ENCODE data around the gene KLHL29. TPM values are rescaled to one million over a fixed set of nuclear protein-coding genes. Genes with fewer than 3 reads are reported as not detected.

The KLHL29 gene
- total and polyA plus RNA-seq, 10 of the 15 experiments (the other 5 are each of a cell fraction or from before 2014, with no cell fraction given): 1.4 to 19.5 (median 6.1) TPM

DNA sequence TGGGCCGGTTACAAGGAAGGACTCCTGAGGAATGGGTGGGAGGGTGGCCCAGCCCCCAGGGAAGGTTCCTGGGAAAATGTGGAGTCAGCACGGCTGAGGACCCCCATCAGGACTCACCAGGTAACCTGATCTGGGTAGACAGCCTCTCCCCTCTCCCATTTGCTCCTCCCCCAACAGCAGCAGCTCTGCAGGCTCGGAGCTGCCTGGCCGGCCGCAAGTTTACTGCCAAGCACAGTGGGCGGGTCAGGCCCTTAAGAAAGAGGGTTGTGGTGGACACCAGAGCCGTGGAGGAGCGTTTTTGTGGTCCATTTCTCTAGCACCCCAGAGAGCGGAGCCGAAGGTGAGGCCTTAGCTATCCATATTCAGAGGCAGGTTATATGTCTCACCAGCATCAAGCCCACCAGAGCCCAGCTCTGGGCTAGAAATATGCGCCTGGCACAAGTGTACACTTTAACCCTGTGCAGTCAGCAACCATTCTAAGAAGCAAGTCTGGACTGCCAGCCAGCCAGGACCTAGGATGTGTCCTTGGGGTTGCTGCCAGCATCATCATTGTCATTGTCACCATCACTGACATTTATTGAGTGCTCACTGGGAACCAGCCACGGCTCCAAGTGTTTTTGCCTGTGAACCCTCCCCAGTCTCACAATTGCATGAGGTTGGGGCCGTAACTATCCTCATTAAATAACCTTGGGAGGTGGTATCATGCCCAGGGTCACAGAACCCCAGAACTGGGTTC lies 190.1 kb downstream of the KLHL29 start:
- H3K9me3 ChIP-seq (replicated peaks; ENCODE audit: control insufficient read depth, insufficient read depth, low read length): no peaks in the 10 kb centered on the region
- no peak for FAIRE-seq
- no peaks in the 10 kb centered on the region for H3K79me2 ChIP-seq (ENCODE audit: control insufficient read depth, insufficient read depth, low read length)
- no peak overlapping the region for H3K4me2 ChIP-seq (ENCODE audit: control insufficient read depth, insufficient read depth)
- ATAC-seq: no peak
- no peaks in the 10 kb centered on the region for H3K27me3 ChIP-seq (replicated peaks in 1 of 2; ENCODE audit: control insufficient read depth in 2 of 2, insufficient read depth in 2 of 2, low read length in 1 of 2)
- H2AFZ ChIP-seq (ENCODE audit: control insufficient read depth, low read depth, low read length): no peak overlapping the region
- H3K4me3 ChIP-seq: no peak overlapping the region
- ChIA-PET CTCF (no interaction called here), SMC1A (ENCODE audit: uncharacterized antibody, unreplicated experiment) (interaction anchor here (1.1 kb wide), 1 partner anchor 40 kb away, joined by 3 read pairs; no protein-coding TSS in a partner anchor), POLR2A (no interaction called here), RAD21 (ENCODE audit: unreplicated experiment) (no interaction called here)
- intact Hi-C loops (cut with micrococcal nuclease; ENCODE audit: unreplicated experiment): no loop called here
- no peak for DNase-seq (ENCODE audit: low read depth, low spot score)
- in situ Hi-C loops (cut with MboI): no loop called here
- no peak overlapping the region for H3K9ac ChIP-seq (ENCODE audit: control insufficient read depth, insufficient read depth, low read length)
- WGBS (ENCODE audit: insufficient coverage, insufficient replicate concordance, low lambda C conversion rate, missing lambda C conversion rate): 74% methylated on average over 13 of the region's 13 CpGs
- H4K20me1 ChIP-seq (ENCODE audit: control insufficient read depth, insufficient read depth): no peaks in the 10 kb centered on the region
- no peaks in the 10 kb centered on the region; a peak in 1 of 4 replicates for H3K36me3 ChIP-seq (ENCODE audit: control insufficient read depth in 2 of 2, insufficient read depth in 2 of 2, low read length in 1 of 2)
- H3K4me1 ChIP-seq (ENCODE audit: control insufficient read depth, insufficient read depth, low read length): no peaks in the 10 kb centered on the region
- no peak overlapping the region for H3K27ac ChIP-seq (ENCODE audit: control insufficient read depth, insufficient read depth)
- no TSS peak for BruUV-seq (replicated peaks)
- TF ChIP-seq SRF (IDR thresholded peaks at IDR 0.05; ENCODE audit: low read depth in 2 of 2, low read length in 2 of 2) (no peak), WRNIP1 (IDR thresholded peaks at IDR 0.05; ENCODE audit: borderline replicate concordance, low read depth, low read length) (no peak), POLR2AphosphoS5 (IDR thresholded peaks at IDR 0.05; ENCODE audit: low read length) (no peak), ATF7 (IDR thresholded peaks at IDR 0.05; ENCODE audit: low read depth) (no peak), RELA (IDR thresholded peaks at IDR 0.05; ENCODE audit: borderline replicate concordance, partially characterized antibody) (no peak), RAD51 (IDR thresholded peaks at IDR 0.05) (no peak), TAF1 (IDR thresholded peaks at IDR 0.05; ENCODE audit: borderline replicate concordance, low read depth, low read length) (no peak), NKRF (conservative IDR thresholded peaks at IDR 0.05) (no peak), CBX3 (IDR thresholded peaks at IDR 0.05; ENCODE audit: borderline replicate concordance, low read depth) (no peak), CHD4 (IDR thresholded peaks at IDR 0.05) (no peak), POLR2A (IDR thresholded peaks at IDR 0.05; ENCODE audit: low read depth, low read length) (no peak), ZNF274 (IDR thresholded peaks at IDR 0.05; ENCODE audit: insufficient read depth, insufficient read length) (no peak)
- TF ChIP-seq, protein P1, sequence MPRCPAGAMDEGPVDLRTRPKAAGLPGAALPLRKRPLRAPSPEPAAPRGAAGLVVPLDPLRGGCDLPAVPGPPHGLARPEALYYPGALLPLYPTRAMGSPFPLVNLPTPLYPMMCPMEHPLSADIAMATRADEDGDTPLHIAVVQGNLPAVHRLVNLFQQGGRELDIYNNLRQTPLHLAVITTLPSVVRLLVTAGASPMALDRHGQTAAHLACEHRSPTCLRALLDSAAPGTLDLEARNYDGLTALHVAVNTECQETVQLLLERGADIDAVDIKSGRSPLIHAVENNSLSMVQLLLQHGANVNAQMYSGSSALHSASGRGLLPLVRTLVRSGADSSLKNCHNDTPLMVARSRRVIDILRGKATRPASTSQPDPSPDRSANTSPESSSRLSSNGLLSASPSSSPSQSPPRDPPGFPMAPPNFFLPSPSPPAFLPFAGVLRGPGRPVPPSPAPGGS (IDR thresholded peaks at IDR 0.05; ENCODE audit: borderline replicate concordance, insufficient read depth, low read depth, low read length, poor library complexity, severe bottlenecking): no peak
- TF ChIP-seq, protein P2, sequence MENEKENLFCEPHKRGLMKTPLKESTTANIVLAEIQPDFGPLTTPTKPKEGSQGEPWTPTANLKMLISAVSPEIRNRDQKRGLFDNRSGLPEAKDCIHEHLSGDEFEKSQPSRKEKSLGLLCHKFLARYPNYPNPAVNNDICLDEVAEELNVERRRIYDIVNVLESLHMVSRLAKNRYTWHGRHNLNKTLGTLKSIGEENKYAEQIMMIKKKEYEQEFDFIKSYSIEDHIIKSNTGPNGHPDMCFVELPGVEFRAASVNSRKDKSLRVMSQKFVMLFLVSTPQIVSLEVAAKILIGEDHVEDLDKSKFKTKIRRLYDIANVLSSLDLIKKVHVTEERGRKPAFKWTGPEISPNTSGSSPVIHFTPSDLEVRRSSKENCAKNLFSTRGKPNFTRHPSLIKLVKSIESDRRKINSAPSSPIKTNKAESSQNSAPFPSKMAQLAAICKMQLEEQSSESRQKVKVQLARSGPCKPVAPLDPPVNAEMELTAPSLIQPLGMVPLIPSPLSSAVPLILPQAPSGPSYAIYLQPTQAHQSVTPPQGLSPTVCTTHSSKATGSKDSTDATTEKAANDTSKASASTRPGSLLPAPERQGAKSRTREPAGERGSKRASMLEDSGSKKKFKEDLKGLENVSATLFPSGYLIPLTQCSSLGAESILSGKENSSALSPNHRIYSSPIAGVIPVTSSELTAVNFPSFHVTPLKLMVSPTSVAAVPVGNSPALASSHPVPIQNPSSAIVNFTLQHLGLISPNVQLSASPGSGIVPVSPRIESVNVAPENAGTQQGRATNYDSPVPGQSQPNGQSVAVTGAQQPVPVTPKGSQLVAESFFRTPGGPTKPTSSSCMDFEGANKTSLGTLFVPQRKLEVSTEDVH (IDR thresholded peaks at IDR 0.05; ENCODE audit: low read depth, partially characterized antibody): no peak
- TF ChIP-seq, protein P3, sequence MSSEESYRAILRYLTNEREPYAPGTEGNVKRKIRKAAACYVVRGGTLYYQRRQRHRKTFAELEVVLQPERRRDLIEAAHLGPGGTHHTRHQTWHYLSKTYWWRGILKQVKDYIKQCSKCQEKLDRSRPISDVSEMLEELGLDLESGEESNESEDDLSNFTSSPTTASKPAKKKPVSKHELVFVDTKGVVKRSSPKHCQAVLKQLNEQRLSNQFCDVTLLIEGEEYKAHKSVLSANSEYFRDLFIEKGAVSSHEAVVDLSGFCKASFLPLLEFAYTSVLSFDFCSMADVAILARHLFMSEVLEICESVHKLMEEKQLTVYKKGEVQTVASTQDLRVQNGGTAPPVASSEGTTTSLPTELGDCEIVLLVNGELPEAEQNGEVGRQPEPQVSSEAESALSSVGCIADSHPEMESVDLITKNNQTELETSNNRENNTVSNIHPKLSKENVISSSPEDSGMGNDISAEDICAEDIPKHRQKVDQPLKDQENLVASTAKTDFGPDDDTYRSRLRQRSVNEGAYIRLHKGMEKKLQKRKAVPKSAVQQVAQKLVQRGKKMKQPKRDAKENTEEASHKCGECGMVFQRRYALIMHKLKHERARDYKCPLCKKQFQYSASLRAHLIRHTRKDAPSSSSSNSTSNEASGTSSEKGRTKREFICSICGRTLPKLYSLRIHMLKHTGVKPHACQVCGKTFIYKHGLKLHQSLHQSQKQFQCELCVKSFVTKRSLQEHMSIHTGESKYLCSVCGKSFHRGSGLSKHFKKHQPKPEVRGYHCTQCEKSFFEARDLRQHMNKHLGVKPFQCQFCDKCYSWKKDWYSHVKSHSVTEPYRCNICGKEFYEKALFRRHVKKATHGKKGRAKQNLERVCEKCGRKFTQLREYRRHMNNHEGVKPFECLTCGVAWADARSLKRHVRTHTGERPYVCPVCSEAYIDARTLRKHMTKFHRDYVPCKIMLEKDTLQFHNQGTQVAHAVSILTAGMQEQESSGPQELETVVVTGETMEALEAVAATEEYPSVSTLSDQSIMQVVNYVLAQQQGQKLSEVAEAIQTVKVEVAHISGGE (CRISPR knock-in tag; IDR thresholded peaks at IDR 0.05): no peak
